Measurements from ENCODE around the gene EMC9. TPM values are rescaled to one million over a fixed set of nuclear protein-coding genes. Genes with fewer than 3 reads are reported as not detected.

Gene EMC9
- total RNA-seq, 3 donors from 2014 or later, result 13.4 to 19.0 (median 16.5) TPM

DNA sequence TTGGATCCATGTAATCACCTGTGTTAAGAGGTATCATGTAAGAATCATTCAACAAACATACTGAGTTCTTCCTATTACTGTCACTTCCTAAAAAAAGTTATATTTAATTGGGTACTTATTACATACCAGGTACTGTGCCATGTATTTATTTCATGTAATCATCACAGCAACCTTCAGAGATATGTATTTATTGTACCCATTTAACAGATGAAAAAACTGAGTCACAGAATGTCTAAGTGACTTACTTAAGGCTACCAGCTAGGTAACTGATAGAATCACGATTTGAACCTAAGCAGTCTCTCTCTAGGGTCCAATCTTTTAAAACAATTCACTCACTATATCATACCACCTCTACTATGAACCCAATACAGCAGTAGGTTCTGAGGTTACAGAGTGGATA is 3.1 kb upstream of the EMC9 start:
- TF ChIP-seq, protein P1, sequence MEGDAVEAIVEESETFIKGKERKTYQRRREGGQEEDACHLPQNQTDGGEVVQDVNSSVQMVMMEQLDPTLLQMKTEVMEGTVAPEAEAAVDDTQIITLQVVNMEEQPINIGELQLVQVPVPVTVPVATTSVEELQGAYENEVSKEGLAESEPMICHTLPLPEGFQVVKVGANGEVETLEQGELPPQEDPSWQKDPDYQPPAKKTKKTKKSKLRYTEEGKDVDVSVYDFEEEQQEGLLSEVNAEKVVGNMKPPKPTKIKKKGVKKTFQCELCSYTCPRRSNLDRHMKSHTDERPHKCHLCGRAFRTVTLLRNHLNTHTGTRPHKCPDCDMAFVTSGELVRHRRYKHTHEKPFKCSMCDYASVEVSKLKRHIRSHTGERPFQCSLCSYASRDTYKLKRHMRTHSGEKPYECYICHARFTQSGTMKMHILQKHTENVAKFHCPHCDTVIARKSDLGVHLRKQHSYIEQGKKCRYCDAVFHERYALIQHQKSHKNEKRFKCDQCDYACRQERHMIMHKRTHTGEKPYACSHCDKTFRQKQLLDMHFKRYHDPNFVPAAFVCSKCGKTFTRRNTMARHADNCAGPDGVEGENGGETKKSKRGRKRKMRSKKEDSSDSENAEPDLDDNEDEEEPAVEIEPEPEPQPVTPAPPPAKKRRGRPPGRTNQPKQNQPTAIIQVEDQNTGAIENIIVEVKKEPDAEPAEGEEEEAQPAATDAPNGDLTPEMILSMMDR (IDR thresholded peaks at IDR 0.05), result no peak
- TF ChIP-seq POLR2A (IDR thresholded peaks at IDR 0.05), result no peak
- TF ChIP-seq POLR2AphosphoS5 (IDR thresholded peaks at IDR 0.05), result no peak
- no peaks in the 10 kb centered on the region for H3K9me3 ChIP-seq
- no peak overlapping the region for H3K4me3 ChIP-seq
- no peaks in the 10 kb centered on the region for H3K36me3 ChIP-seq
- DNase-seq (ENCODE audit: low spot score in 2 of 2), result no peak
- peaks cover 4 to 14% of the 10 kb centered on the region in 2 donors for H3K4me1 ChIP-seq
- H3K27ac ChIP-seq, result no peak overlapping the region
- no peaks in the 10 kb centered on the region for H3K27me3 ChIP-seq
- intact Hi-C loops (cut with DNase I; ENCODE audit: low total_unique reads), result no loop called here

DNA sequence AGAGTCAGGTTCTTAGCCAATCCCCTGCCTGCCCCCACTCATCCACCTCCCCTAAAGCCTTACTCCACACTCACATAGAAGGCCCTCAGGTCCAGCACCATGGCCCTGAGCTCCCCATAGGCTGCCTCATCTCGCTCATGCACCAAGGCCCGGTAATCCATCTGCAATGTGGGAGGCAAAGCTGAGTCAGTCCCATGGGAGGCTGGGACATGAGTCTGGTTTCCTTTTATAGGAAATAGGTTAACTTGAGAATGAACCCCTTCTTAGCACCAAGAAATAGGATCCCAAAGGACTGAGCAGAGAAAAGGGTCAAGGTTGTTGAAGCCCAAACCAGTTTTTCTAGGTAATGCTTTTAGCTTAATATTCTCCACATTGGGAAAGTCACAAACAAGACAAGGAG is 2.1 kb upstream of the EMC9 start:
- H3K36me3 ChIP-seq, result no peaks in the 10 kb centered on the region
- no peak overlapping the region for H3K27ac ChIP-seq
- intact Hi-C loops (cut with DNase I; ENCODE audit: low total_unique reads), result no loop called here
- no peaks in the 10 kb centered on the region for H3K9me3 ChIP-seq
- H3K27me3 ChIP-seq, result no peaks in the 10 kb centered on the region
- peaks cover 4 to 14% of the 10 kb centered on the region in 2 donors for H3K4me1 ChIP-seq
- H3K4me3 ChIP-seq, result no peak overlapping the region
- DNase-seq (ENCODE audit: low spot score in 2 of 2), result no peak
- TF ChIP-seq, protein P1 (IDR thresholded peaks at IDR 0.05), result no peak
- no peak for TF ChIP-seq POLR2A (IDR thresholded peaks at IDR 0.05)
- TF ChIP-seq POLR2AphosphoS5 (IDR thresholded peaks at IDR 0.05), result no peak

DNA sequence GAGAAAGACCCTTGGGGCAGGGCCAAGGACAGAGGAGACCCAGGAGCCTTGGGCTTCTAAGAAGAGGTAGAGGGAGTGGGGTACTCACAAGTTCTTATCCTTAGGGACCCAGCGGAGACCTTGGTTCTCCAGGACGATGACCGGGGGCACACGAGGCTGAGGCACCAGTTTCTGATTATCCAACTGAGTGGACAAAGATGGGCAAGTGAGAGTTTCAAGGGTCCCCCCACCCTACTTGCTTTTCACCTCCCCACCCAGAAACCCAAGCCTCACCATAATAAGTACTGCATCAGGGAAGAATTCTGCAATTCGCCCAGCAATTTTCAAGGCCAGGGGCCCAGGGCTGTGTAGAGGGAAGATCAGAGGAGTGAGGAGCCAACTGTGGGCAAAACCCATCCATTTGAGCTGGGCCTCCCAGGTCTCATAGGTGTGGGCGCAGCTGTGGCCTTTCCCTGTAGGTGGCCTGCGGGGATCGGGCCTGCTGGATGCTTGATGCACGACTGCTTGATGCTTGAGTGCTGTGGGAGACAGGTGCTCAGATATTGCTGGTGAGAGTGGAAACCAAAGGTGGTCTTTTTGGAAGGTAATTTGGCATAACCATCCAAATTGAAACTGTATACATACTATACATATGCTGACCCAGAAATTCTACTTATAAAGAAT is 2.0 kb downstream of the EMC9 start:
- no peak for DNase-seq (ENCODE audit: low spot score in 2 of 2)

DNA sequence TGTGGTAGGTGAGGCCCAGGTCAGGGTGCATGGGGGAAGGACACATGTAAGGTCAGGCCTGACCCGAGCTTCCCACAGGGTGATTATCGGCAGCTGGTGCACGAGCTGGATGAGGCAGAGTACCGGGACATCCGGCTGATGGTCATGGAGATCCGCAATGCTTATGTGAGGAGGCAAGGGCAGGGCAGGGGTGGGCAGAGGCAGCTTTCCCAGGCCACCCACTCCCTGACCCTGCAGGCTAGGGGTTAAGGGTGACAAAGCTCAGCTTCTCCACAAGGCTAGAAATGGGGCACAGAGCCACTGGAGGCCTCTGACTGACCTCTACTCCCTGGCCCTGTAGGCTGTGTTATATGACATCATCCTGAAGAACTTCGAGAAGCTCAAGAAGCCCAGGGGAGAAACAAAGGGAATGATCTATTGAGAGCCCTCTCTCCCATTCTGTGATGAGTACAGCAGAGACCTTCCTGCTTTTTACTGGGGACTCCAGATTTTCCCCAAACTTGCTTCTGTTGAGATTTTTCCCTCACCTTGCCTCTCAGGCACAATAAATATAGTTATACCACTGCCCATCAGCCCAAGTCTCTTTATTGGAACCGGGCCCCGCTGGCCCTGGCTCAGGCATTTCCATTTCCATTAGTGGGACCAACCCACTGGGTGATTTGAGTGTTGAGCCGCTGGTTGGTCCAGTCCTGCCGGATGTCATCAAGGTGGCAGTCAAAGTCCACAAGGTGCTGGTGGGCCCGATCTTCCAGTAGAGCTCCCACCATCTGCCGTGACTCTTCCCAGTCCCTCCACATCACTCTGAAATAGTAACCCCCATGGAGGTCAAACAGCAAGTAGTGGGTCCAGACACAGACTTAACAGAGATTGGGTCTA is 2.8 kb downstream of the EMC9 start:
- intact Hi-C loops (cut with DNase I; ENCODE audit: low total_unique reads), result no loop called here
- no peaks in the 10 kb centered on the region for H3K36me3 ChIP-seq
- H3K27ac ChIP-seq, result peak overlapping the region; percentile 49 to 86
- no peaks in the 10 kb centered on the region for H3K27me3 ChIP-seq
- no peak for DNase-seq (ENCODE audit: low spot score in 2 of 2)
- TF ChIP-seq POLR2AphosphoS5 (IDR thresholded peaks at IDR 0.05) (no peak), POLR2A (IDR thresholded peaks at IDR 0.05) (no peak)
- TF ChIP-seq, protein P1 (IDR thresholded peaks at IDR 0.05), result no peak
- H3K9me3 ChIP-seq, result no peaks in the 10 kb centered on the region
- peaks cover 5 to 16% of the 10 kb centered on the region in 2 donors for H3K4me1 ChIP-seq
- H3K4me3 ChIP-seq, result no peak overlapping the region

More for the DNA sequence above, 2.0 kb downstream of the EMC9 start:
- Histone ChIP-seq H3K27me3 (no peaks in the 10 kb centered on the region), H3K36me3 (no peaks in the 10 kb centered on the region), H3K9me3 (no peaks in the 10 kb centered on the region), H3K4me3 (no peak overlapping the region), H3K27ac (peak overlapping the region in 1 of 2 donors; percentile 86), H3K4me1 (peaks cover 5 to 16% of the 10 kb centered on the region in 2 donors)
- intact Hi-C loops (cut with DNase I; ENCODE audit: low total_unique reads), result no loop called here
- TF ChIP-seq POLR2A (IDR thresholded peaks at IDR 0.05) (no peak), POLR2AphosphoS5 (IDR thresholded peaks at IDR 0.05) (no peak)
- TF ChIP-seq, protein P1 (IDR thresholded peaks at IDR 0.05), result no peak
